Activated CD4-positive, CD25-positive, alpha-beta regulatory T cell (primary cell): ENCODE results near the gene ACTL7A.
"Not testable (repeated sequence)": the region's sequence is repeated elsewhere in the genome, so short reads cannot be mapped to it uniquely, and the experiment has no call there.

ENCODE experiments used
- DNase-seq, 4 experiments: peaks; one replicate each; lab custom pipeline; 2025; lab: John Stamatoyannopoulos, UW

Gene ACTL7A

GRCh38 chr9:108861997-108862396 is at the start of gene ACTL7A:
Gene ACTL7A, plus strand, starts transcription at chr9:108862266. Its CDS starts 57 bp downstream, at chr9:108862323.
- DNase-seq: no peak

- DNase-seq: no peak
These were observed 49.6 kb upstream of the ACTL7A start for GRCh38 chr9:108812396-108813025.

- DNase-seq: no peak
These were observed 48.0 kb upstream of the ACTL7A start for GRCh38 chr9:108813951-108814601.

- no peak for DNase-seq
These were observed 46.9 kb upstream of the ACTL7A start for GRCh38 chr9:108815156-108815555.

GRCh38 chr9:108816037-108816436 is 46.0 kb upstream of the ACTL7A start:
- DNase-seq: no peak

GRCh38 chr9:108823829-108824228 is 38.2 kb upstream of the ACTL7A start:
- no peak for DNase-seq

GRCh38 chr9:108830272-108830671 is 31.8 kb upstream of the ACTL7A start:
- no peak for DNase-seq

GRCh38 chr9:108831496-108832178 is 30.4 kb upstream of the ACTL7A start:
- no peak for DNase-seq

GRCh38 chr9:108832179-108832500 is 29.9 kb upstream of the ACTL7A start:
- DNase-seq: no peak

GRCh38 chr9:108834959-108835665 is 27.0 kb upstream of the ACTL7A start:
- DNase-seq: no peak

GRCh38 chr9:108835831-108836230 is 26.2 kb upstream of the ACTL7A start:
- no peak for DNase-seq

- DNase-seq: no peak
These were observed 25.7 kb upstream of the ACTL7A start for GRCh38 chr9:108836319-108836718.

- no peak for DNase-seq
These were observed 25.3 kb upstream of the ACTL7A start for GRCh38 chr9:108836781-108837180.

- no peak for DNase-seq
These were observed 24.5 kb upstream of the ACTL7A start for GRCh38 chr9:108837530-108837929.

- no peak for DNase-seq
These were observed 24.0 kb upstream of the ACTL7A start for GRCh38 chr9:108838017-108838416.

- DNase-seq: not testable (repeated sequence)
These were observed 22.5 kb upstream of the ACTL7A start for GRCh38 chr9:108839561-108839960.

GRCh38 chr9:108842610-108843295 is 19.3 kb upstream of the ACTL7A start:
- no peak for DNase-seq

- DNase-seq: no peak
These were observed 17.7 kb upstream of the ACTL7A start for GRCh38 chr9:108844391-108844790.

GRCh38 chr9:108844856-108845255 is 17.2 kb upstream of the ACTL7A start:
- no peak for DNase-seq

- DNase-seq: no peak
These were observed 16.6 kb upstream of the ACTL7A start for GRCh38 chr9:108845507-108845906.

GRCh38 chr9:108845947-108846346 is 16.1 kb upstream of the ACTL7A start:
- DNase-seq: no peak

GRCh38 chr9:108848296-108848695 is 13.8 kb upstream of the ACTL7A start:
- not testable (repeated sequence) for DNase-seq
